ENCODE results near the gene NXF2B.
A peak's percentile ranks its signal among the peaks of the same experiment; 100 is the strongest.
"Not testable (repeated sequence)": the region's sequence is repeated elsewhere in the genome, so short reads cannot be mapped to it uniquely, and the experiment has no call there.

The NXF2B gene

GRCh38 chrX:102439908-102440307 lies at the start of gene NXF2B:
Gene NXF2B (minus strand): TSS chrX:102440008. CDS start chrX:102380036, 59,972 bp downstream.
- DNase-seq, result not testable (repeated sequence)

GRCh38 chrX:102478765-102479164 lies 39.0 kb upstream of the NXF2B start:
- DNase-seq, result not testable (repeated sequence)

GRCh38 chrX:102471762-102472220 lies 32.0 kb upstream of the NXF2B start, which contains the start of gene TCP11X2:
Gene TCP11X2 (minus strand): TSS chrX:102471812.
- DNase-seq, result not testable (repeated sequence)

GRCh38 chrX:102470215-102470614 lies 30.4 kb upstream of the NXF2B start:
- not testable (repeated sequence) for DNase-seq

GRCh38 chrX:102458615-102459014 lies 18.8 kb upstream of the NXF2B start:
- DNase-seq, result not testable (repeated sequence)

GRCh38 chrX:102414493-102414892 lies 25.3 kb downstream of the NXF2B start:
- not testable (repeated sequence) for DNase-seq

GRCh38 chrX:102345916-102346315 lies 93.9 kb downstream of the NXF2B start:
- peak; percentile 2 for DNase-seq

GRCh38 chrX:102341867-102342266 lies 97.9 kb downstream of the NXF2B start:
- DNase-seq, result no peak

- no peak for DNase-seq
Observed at GRCh38 chrX:102339312-102340298, 100.2 kb downstream of the NXF2B start.

GRCh38 chrX:102338162-102338561 lies 101.6 kb downstream of the NXF2B start:
- DNase-seq, result no peak
